ENCODE measurements around the gene OTULIN. TPM values are rescaled to one million over a fixed set of nuclear protein-coding genes. Genes with fewer than 3 reads are reported as not detected.

OTULIN gene
- total RNA-seq = 67.0 and 75.6 TPM in 2 replicates

DNA sequence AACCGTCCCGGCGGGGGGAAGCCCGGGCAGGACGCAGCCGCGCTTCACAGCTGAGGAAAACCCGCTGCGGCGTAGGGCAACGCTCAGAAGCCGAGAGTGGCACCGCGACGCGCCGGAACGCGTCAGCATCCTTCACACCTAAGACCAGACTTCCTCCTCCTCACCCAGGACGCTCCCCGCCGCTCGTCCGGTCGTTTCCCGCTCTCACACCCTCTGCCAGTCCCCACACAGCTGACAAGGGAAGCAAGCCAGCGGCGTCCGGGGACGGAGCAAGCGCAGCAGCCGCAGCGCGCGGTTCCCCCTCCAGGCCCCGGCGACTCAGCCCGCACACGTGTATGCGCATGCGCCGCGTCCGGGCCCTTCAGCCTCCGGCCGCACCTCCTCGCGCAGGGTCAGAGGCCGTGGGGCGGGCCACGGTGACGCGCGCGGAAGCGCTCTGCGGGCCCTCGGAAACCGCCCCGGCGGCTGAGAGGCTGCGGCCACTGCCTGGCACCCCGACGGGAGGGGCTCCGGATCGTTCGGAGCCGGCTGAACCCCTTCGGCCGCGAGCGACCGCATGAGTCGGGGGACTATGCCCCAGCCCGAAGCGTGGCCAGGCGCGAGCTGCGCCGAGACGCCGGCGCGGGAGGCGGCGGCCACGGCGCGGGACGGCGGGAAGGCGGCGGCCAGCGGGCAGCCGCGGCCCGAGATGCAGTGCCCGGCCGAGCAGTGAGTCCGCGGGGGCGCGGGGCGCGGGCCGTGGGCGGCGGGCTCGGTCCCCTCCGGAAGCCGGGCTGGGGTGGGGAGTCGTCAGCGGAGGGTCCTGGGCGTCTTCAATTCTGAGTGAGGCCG, at the start of gene OTULIN:
Gene OTULIN, plus strand, starts transcription at position 449 of the 831 bp plus-strand sequence. Its CDS starts 108 bp downstream, at position 557.
- intact Hi-C loops (cut with micrococcal nuclease) = loop anchor here (1.0 to 5.0 kb wide), 13 partner anchors 16 to 1803 kb away; partner anchors contain the start of genes TRIO and ZNF622

DNA sequence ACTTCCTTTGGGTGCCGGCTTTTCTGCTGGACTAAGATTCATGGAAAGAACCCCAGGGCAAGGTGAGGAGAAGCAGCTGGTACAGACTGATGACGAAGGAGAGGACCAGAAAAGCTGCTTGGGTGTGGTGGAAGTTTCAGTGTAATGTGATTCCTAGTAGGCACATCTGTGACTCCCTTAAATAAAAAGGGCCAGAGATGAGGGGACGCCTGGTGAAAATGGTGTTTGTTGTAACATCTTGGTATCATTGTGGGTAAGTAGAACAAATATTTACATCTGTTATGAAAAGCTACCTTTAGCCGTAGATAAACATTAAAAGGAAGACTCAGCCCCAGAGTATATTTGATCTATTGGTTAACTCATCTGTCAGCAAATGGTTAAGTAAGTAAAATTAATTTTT, 49.2 kb upstream of the OTULIN start:
- intact Hi-C loops (cut with micrococcal nuclease) = no loop called here

GRCh38 chr5:14617441-14617840, 47.1 kb upstream of the OTULIN start:
- intact Hi-C loops (cut with micrococcal nuclease) = no loop called here

GRCh38 chr5:14627270-14627669, 37.2 kb upstream of the OTULIN start:
- intact Hi-C loops (cut with micrococcal nuclease) = no loop called here

GRCh38 chr5:14628346-14628745, 36.2 kb upstream of the OTULIN start:
- intact Hi-C loops (cut with micrococcal nuclease) = loop anchor here (1.0 kb wide), 2 partner anchors 33 to 46 kb away; no protein-coding TSS in a partner anchor

GRCh38 chr5:14630671-14631070, 33.8 kb upstream of the OTULIN start:
- intact Hi-C loops (cut with micrococcal nuclease) = no loop called here

DNA sequence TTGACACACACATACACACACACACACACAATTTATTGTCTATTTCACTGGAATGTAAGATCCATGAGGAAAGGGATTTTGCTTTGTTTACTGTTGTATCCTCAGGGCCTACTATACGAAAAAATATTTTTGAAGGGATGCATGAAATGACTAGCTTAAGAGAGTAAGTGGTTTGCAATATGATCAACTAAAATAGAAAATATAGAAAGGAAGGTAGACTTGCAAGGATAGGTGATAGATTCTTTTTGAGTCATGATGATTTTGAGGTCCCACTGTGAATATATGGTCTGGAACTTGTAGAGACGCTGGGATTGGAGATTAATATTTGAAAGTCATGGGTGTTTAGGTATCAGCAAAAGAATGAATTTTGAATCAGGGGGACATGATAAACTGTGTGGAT, 28.9 kb upstream of the OTULIN start:
- intact Hi-C loops (cut with micrococcal nuclease) = no loop called here

DNA sequence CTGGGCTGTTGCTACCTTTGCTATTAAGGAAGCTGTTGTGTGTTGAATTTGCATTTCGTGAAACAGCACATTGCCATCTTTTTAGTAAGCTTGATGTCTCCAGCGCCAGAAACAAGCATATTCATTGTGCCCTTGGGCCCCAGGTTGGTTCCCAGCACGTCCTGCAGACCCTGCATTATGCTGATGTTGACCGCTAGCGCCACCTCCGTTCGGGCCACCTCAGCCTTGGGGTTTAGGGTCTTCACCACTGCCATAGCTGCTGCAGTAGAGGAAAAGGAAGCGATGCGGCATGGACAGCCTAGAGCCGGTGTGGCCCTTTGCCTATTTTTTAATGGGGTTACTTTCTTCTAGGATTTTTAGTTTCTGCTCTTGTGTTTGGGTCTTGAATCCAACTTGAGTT, 23.8 kb upstream of the OTULIN start:
- intact Hi-C loops (cut with micrococcal nuclease) = no loop called here

DNA sequence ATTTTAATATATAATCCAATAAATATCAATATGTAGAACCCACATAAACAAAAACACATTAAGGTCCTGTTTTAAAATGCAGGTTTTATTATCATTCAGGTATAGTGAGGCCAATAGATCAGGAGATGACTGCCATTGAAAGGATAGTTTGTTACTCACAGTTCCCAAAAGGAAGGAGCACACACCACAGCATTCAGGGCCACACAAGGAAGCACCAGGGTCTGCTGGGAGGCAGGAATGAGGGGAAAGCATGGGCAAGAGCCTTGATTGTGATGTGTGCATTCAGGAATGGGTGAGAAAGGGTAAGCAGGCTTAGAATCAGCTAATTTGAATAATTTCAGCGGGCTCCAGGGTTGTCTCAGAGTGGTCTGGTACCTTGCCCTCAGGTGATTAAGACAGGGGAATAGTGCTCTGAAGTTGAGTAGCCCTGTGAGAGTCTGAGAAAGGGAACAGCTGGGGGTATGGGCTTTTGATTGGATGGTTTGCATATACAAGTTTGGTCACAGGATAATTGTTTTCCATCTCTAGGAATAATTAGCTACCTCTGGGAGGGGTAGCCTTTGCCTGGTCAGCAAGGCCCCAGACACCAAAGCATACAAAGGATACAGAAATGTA, 19.8 kb upstream of the OTULIN start:
- intact Hi-C loops (cut with micrococcal nuclease) = loop anchor here (5.0 kb wide), 1 partner anchor 142 kb away; no protein-coding TSS in a partner anchor

DNA sequence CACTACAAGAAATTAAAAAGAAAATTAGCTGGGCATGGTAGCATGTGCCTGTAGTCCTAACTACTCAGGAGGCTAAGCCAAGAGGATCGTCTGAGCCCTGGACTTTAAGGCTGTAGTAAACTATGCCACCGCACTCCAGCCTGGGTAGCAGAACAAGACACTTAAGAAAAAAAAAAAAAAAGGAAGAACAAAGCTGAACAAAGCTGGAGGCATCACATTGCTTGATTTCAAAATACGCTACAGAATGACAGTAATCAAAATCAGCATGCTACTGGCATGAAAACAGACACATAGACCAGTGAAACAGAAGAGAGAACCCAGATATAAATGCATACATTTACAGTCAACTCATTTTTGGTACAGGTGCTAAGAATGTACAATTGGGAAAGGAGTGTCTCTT, 14.5 kb upstream of the OTULIN start:
- intact Hi-C loops (cut with micrococcal nuclease) = no loop called here

DNA sequence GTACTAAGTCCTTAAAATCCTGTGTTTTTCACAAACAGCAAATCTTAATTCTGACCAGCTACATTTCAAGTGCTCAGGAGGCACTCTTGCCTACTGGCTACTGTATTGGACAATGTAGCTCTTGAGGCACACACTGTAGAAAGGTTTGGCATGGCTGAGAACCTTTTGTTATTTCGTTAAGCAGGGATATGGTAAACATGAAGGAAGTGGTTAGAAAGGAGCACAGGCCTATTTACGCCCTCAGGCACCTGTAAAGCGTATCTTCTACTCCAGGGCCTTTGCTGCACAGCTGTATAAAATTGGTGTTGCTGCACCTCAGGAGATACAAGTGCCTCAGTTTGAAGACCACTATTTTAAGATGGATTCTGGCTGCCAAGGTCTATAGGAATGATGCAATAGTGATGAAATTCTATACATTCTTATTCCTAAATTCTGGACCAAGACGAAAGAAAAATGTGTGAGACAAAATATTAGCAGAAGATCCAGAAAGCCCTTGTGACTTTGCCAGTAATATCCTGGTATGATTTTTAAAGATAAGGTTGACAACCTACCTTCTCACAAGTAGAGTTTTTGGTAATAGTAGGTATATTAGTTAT, 9.3 kb upstream of the OTULIN start:
- intact Hi-C loops (cut with micrococcal nuclease) = no loop called here

DNA sequence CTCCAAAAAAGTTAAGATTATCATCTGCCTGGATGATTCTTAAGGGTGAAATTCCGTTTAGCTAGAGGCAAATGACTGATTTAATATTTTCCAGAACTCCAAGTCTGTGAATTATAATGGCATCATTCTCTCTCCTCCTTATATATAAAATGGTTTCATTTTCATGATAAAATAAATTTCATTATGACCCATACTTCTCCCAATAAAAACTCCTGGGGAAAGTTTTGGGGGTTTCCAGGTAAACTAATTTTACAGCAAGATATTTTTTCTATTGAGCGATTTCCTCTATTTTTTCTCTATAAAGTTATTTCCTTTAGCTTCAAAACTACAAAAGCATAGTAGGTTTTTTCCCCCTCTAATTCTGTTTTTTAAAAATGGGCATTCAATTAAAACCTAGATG, 7.6 kb upstream of the OTULIN start:
- intact Hi-C loops (cut with micrococcal nuclease) = no loop called here

DNA sequence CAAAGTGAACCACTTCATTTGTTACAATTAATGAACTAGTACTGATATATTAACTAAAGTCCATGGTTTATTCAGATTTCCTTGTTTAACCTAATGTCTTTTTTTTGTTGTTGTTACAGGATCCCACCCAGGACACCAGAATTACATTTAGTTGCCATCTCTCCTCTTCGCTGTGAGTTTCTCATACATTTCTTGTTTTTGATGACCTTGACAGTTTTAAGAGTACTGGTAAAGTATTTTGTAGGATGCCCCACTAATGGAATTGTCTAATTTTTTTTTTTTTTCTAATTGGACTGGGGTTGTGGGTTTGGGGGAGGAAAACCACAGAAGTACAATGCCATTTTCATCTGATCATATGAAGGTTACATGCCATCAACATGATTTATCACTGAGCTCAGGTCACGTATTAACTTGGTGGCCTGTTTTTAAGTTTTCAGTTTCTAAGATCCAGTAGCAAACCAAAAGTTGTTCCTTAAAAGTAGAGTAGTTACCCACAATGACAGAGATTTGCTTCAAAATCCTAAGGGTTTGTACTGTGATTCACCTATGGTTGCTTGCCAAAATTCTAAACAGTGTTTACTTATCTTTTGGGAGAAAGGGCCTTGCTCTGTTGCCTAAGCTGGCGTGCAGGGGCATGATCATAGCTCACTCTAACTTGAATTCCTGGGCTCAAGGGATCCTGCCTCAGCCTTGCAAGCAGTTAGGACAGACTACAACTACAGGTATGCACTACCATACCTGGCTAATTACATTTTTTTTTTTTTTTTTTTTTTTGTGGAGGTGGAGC, 4.5 kb upstream of the OTULIN start:
- intact Hi-C loops (cut with micrococcal nuclease) = loop anchor here (5.0 kb wide), 3 partner anchors 267 to 1807 kb away; partner anchors contain the start of genes TRIO and ZNF622

- intact Hi-C loops (cut with micrococcal nuclease) = loop anchor here (5.0 kb wide), 3 partner anchors 266 to 1806 kb away; partner anchors contain the start of genes TRIO and ZNF622
These were observed 3.7 kb upstream of the OTULIN start for GRCh38 chr5:14660833-14661232.

GRCh38 chr5:14662721-14663260, 1.7 kb upstream of the OTULIN start:
- intact Hi-C loops (cut with micrococcal nuclease) = loop anchor here (1.0 to 5.0 kb wide), 5 partner anchors 9 to 1805 kb away; partner anchors contain the start of genes TRIO and ZNF622

DNA sequence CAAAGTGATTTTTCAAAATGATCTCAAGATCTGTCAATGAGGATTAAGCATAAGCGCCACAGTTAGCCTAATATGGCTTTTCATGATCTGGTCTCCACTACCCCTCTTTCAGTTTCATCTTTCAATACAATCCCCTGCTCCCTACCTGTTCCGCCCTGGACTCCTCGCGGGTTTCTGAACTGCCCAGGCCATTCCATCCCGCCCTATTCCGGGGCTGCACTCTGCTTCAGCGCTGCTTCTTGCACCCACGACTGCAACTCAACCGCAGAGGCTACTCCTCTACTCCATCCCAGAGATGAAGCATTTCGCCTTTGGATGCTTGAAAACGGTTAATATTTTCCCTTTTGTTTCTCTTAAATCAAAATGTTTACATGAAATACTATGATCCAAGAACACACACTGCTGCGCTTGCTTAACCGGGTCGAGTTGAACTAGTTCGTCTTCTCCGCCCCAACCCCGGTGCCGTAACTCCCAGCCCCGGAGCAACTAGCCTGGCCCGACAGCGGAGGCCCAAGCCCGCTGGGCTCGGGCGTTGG, 716 bp upstream of the OTULIN start:
- intact Hi-C loops (cut with micrococcal nuclease) = loop anchor here (1.0 to 5.0 kb wide), 14 partner anchors 7 to 1803 kb away; partner anchors contain the start of genes TRIO and ZNF622

DNA sequence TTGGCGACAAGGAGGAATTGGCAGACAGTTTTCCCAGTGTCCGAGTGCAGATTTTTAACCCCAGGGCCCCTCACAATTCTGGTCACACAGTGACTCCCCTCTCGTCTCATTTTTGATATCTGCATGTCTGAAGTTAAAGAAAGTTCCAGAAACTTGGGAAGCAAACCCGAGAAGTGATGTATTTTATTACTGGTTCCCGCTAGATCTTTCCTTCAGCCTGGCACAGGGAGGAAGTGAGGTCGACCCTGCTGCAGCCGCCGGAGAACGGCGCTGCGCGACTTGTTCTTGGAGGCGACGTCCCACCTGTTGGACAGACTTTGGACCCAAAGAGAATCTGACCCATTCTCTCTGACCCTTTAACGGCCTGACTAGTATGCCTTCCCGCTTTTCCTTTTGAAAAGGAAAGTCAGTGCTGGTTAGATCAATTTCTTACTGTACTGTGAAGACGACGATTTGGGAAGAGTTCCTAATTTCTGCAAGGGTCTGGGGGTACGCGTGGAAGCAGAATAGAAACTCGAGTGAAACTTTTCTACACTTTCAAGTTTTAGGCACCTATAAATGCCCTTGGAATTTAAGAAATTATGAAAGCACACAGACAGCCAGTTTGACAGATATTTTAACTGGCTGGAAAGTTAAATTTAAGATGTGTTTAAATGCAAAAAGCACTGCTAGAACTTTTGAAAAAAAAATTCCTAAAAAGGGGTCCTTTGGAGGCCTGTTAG, 744 bp downstream of the OTULIN start:
- intact Hi-C loops (cut with micrococcal nuclease) = loop anchor here (2.0 to 5.0 kb wide), 3 partner anchors 208 to 403 kb away; no protein-coding TSS in a partner anchor

GRCh38 chr5:14665949-14666348, 1.4 kb downstream of the OTULIN start:
- intact Hi-C loops (cut with micrococcal nuclease) = loop anchor here (2.0 to 5.0 kb wide), 3 partner anchors 207 to 404 kb away; no protein-coding TSS in a partner anchor

DNA sequence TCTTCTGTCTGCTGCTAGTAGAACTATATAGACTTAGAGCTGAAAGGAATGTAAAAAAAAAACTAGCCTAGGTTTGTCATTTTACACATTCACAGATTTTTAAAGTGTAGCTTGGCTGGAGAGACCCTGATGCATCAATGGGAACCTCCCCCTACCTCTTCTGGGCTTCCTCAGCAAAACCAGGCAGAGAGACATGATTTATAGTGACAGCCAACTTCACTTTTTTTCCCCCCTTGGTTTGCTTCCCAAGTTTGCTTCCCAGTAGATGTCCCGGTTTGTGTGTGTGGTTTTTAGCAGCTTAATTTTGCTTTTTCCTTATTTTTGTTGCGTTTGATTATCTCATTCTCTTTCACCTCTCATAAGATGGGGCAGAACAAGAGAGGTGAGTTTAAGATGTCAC, 1.8 kb downstream of the OTULIN start:
- intact Hi-C loops (cut with micrococcal nuclease) = loop anchor here (5.0 kb wide), 1 partner anchor 404 kb away; no protein-coding TSS in a partner anchor

Data from T-helper 1 cell treated with Interleukin-12 subunit alpha and Interleukin-12 subunit beta and Interleukin-4 antibody, amounts not matched to agents 30 ng/mL and 1 ng/mL, for 36 hours (primary cell).